ENCODE data around the gene DNASE1. TPM values are rescaled to one million over a fixed set of nuclear protein-coding genes. Genes with fewer than 3 reads are reported as not detected.
"Not testable (repeated sequence)": the region's sequence is repeated elsewhere in the genome, so short reads cannot be mapped to it uniquely, and the experiment has no call there.

The DNASE1 gene
- polyA plus RNA-seq (2012; ENCODE audit: insufficient read depth, insufficient read length, low read depth) = 28.7 TPM

- DNase-seq = peak; percentile 74
- Histone ChIP-seq H3K27me3 (no peaks in the 10 kb centered on the region), H3K4me1 (no peaks in the 10 kb centered on the region), H3K4me3 (ENCODE audit: low read depth, low read length) (no peak within 1 kb of the TSS), H3K9me3 (no peaks in the 10 kb centered on the region), H3K36me3 (peaks cover 71% of the 10 kb centered on the region)
- TF ChIP-seq CTCF (IDR thresholded peaks at IDR 0.05; ENCODE audit: low read depth, low read length) = peak; percentile 78
Observed at GRCh38 chr16:3654249-3654991, at the start of gene DNASE1. DNASE1 (plus strand) TSS chr16:3654691; CDS start chr16:3655374, 683 bp downstream.

DNA sequence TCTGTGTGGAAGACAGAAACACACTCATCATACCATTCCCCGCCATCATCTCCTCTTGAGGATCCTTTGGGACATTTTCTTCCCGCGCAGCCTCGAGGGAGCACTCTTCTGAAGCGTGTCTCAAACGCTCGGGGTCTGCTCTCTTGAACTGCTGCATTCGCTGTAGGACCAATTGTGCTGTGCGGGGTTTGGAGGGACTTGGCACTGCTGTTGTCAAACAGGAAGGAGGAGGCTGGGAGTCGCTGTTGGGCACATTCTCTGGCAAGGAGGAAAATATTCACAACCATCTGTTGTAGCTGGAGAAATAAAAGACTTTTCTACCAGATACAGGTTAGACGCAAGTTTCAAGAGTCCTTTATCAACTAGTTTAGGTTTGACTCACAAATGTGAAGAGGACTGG, 48.0 kb upstream of the DNASE1 start:
- Histone ChIP-seq H3K4me1 (no peaks in the 10 kb centered on the region), H3K27me3 (no peaks in the 10 kb centered on the region), H3K36me3 (peaks cover 3% of the 10 kb centered on the region; the same call in 1 of the 2 replicates), H3K9me3 (no peaks in the 10 kb centered on the region), H3K4me3 (ENCODE audit: low read depth, low read length) (no peak overlapping the region)
- DNase-seq = no peak
- TF ChIP-seq CTCF (IDR thresholded peaks at IDR 0.05; ENCODE audit: low read depth, low read length) = no peak

GRCh38 chr16:3607161-3607560, 47.3 kb upstream of the DNASE1 start:
- TF ChIP-seq CTCF (IDR thresholded peaks at IDR 0.05; ENCODE audit: low read depth, low read length) = no peak
- H3K27me3 ChIP-seq = no peaks in the 10 kb centered on the region
- no peak for DNase-seq
- H3K4me1 ChIP-seq = no peaks in the 10 kb centered on the region
- H3K9me3 ChIP-seq = no peaks in the 10 kb centered on the region
- H3K4me3 ChIP-seq (ENCODE audit: low read depth, low read length) = no peak overlapping the region
- peaks cover 3% of the 10 kb centered on the region; the same call in 1 of the 2 replicates for H3K36me3 ChIP-seq

- Histone ChIP-seq H3K27me3 (no peaks in the 10 kb centered on the region), H3K36me3 (peaks cover 3% of the 10 kb centered on the region; the same call in 1 of the 2 replicates), H3K9me3 (no peaks in the 10 kb centered on the region), H3K4me1 (no peaks in the 10 kb centered on the region), H3K4me3 (ENCODE audit: low read depth, low read length) (no peak overlapping the region)
- no peak for DNase-seq
- no peak for TF ChIP-seq CTCF (IDR thresholded peaks at IDR 0.05; ENCODE audit: low read depth, low read length)
Observed at GRCh38 chr16:3607634-3608033, 46.9 kb upstream of the DNASE1 start.

DNA sequence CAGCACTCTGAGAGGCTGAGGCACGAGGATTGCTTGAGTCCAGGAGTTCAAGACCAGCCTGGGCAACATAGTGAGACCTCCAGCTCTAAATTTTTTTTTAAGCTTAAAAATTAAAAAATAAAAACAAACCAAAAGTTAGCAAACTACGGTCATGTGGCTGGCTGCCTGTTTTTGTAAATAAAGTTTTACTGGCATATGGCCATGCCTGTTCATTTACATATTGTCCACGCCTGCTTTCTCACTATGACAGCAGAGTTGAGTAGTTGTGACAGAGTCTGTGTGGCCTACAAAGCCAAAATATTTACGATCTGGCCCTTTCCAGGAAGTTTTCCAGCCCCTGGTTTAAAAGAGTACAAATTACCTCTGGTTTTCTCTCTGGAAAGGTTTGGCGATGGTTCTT, 46.4 kb upstream of the DNASE1 start:
- no peak for TF ChIP-seq CTCF (IDR thresholded peaks at IDR 0.05; ENCODE audit: low read depth, low read length)
- DNase-seq = no peak
- Histone ChIP-seq H3K9me3 (no peaks in the 10 kb centered on the region), H3K36me3 (peaks cover 3% of the 10 kb centered on the region; the same call in 1 of the 2 replicates), H3K4me3 (ENCODE audit: low read depth, low read length) (no peak overlapping the region), H3K27me3 (no peaks in the 10 kb centered on the region), H3K4me1 (no peaks in the 10 kb centered on the region)

DNA sequence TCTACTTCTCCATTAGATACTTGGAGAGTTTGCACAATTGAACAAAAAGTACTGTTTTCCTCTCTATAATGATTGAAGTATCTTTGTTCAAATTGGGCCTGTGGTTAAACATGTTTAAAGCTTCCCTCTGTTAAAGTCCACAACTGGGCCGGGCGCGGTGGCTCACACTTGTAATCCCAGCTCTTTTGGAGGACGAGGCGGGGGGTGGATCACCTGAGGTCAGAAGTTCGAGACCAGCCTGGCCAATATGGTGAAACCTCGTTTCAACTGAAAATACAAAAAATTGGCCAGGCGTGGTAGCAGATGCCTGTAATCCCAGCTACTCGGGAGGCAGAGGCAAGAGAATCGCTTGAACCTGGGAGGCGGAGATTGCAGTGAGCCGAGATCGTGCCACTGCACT, 45.5 kb upstream of the DNASE1 start:
- H3K36me3 ChIP-seq; H3K4me1 ChIP-seq; H3K4me3 ChIP-seq (ENCODE audit: low read depth, low read length); H3K9me3 ChIP-seq; H3K27me3 ChIP-seq; DNase-seq: not testable (repeated sequence)

Data from BE2C (cell line).